Left lung (tissue), 10 donors: ENCODE data around the gene LTF. TPM values are rescaled to one million over a fixed set of nuclear protein-coding genes. Genes with fewer than 3 reads are reported as not detected.
"Not testable (repeated sequence)": the region's sequence is repeated elsewhere in the genome, so short reads cannot be mapped to it uniquely, and the experiment has no call there.

ENCODE experiments used
- ATAC-seq: fragments of 200-7000 bp; cut with Tn5 transposase; one replicate; pipeline ENCODE4 v1.9.1; 2020; ENCODE audit warnings: moderate library complexity
- DNase-seq, 4 donors: peaks; one replicate each; pipeline ENCODE4 v3.0.0-alpha.2; 2013 to 2020
- H3K27ac ChIP-seq, 2 donors: fragments of 200-600 bp; sonication (generic) in 1 of 2; one replicate each; pipeline versions ENCODE4 v1.5.0 to v1.8.0; 2020 to 2021
- H3K27me3 ChIP-seq, 2 donors: fragments of 200-600 bp; sonication (generic) in 1 of 2; one replicate each; pipeline versions ENCODE4 v1.5.0 to v1.8.0; 2020 to 2021
- H3K36me3 ChIP-seq, 2 donors: fragments of 200-600 bp; sonication (generic) in 1 of 2; one replicate each; pipeline versions ENCODE4 v1.5.0 to v1.8.0; 2020 to 2021
- H3K4me1 ChIP-seq, 2 donors: fragments of 200-600 bp; one replicate each; pipeline ENCODE4 v1.8.0; 2021
- H3K4me3 ChIP-seq, 2 donors: fragments of 200-600 bp; sonication (generic) in 1 of 2; one replicate each; pipeline versions ENCODE4 v1.5.0 to v1.8.0; 2020 to 2021; ENCODE audit warnings: mild to moderate bottlenecking in 1 of 2
- H3K9me3 ChIP-seq, 2 donors: fragments of 200-600 bp; sonication (generic) in 1 of 2; one replicate each; pipeline versions ENCODE4 v1.5.0 to v1.8.0; 2020 to 2021
- intact Hi-C, 2 donors: fragments of 100-400 bp; cut with DNase I; formaldehyde crosslinking; loops; one replicate each; pipeline versions ENCODE4 v1.11.2 to v1.14.2; 2022
- polyA plus RNA-seq, 6 donors: library from polyadenylated mRNA; unstranded; fragments of 120-200 nt; gene quantifications; one replicate each; pipeline ENCODE4 v1.2.1, GENCODE V29; 2013; ENCODE audit not compliant: insufficient read length in 6 of 6
- total RNA-seq, 2 donors: library from RNA; stranded (reverse); fragmentation: NEBNext Ultra II Directional; extraction: Animal tissue kit (Norgen Biotek cat#: 25700); gene quantifications; one replicate each; pipeline ENCODE4 v1.2.1, GENCODE V29; 2021
- TF ChIP-seq, protein P1 (sequence below), 2 donors: fragments of 200-600 bp; sonication (generic) in 1 of 2; IDR thresholded peaks; one replicate each; pipeline versions ENCODE4 v1.5.0 to v1.8.0; 2021; ENCODE audit warnings: antibody characterized with exemption in 2 of 2
- donor health status: DM: no; HTN: yes; CAD: no.
- donor health status: DM: no; HTN: no; CAD: no.

Gene LTF
- total and polyA plus RNA-seq, 8 donors: 2.3 to 113 (median 5.5) TPM

DNA sequence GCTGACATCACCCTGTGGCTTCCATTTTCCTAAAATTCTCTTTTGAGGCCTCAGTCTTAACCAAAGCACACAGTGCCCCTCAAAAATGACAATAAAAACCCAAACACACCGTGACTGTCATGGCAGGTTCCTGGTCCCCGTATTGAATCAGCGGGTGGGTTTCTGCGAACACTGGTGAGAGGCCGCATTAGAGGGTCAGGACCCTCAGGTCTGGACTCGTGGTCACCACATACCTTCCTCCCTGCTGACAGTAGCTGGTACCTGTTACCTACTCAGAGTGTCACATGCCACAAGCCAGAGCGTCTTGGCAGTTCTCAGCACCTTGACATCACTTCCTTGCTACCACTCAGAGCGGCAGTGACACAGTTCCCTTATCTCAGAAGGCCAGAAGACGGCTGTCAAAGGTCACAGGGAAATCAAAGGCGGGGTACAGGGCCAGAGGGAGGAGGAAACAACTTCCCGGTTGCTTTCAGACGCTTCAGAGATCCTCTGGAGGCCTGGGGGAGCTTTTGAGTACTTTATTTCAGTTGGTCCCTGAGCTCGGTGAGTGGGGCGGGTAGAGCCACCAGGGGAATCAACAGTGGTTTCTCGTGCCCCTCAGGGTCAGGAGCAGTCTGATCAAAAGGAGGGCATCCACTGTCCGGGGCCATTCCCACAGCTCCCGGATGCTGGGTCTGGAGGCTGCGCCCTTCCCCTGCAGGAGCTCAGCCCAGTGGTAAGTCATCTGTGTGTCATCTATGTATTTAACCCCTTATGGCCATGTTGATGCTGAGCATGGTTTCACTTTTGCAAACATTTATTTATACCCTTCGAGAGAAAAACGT is 57.7 kb downstream of the LTF start, which contains the start of the genes CCR5AS and CCRL2:
CCR5AS (minus strand) TSS at position 279 of the 824 bp plus-strand sequence.
CCRL2 (plus strand) TSS at position 472 of the 824 bp plus-strand sequence. CDS start 821 bp downstream, outside the sequence.
- Histone ChIP-seq H3K9me3 (no peaks in the 10 kb centered on the region), H3K27ac (peak within 1 kb of the TSS; percentile 92 to 97), H3K4me1 (peaks cover 23 to 84% of the 10 kb centered on the region in 2 donors), H3K27me3 (no peaks in the 10 kb centered on the region), H3K36me3 (peaks cover 0 to 20% of the 10 kb centered on the region in 2 donors), H3K4me3 (peak within 1 kb of the TSS; percentile 14 to 57)
- intact Hi-C loops: no loop called here
- TF ChIP-seq, protein P1, sequence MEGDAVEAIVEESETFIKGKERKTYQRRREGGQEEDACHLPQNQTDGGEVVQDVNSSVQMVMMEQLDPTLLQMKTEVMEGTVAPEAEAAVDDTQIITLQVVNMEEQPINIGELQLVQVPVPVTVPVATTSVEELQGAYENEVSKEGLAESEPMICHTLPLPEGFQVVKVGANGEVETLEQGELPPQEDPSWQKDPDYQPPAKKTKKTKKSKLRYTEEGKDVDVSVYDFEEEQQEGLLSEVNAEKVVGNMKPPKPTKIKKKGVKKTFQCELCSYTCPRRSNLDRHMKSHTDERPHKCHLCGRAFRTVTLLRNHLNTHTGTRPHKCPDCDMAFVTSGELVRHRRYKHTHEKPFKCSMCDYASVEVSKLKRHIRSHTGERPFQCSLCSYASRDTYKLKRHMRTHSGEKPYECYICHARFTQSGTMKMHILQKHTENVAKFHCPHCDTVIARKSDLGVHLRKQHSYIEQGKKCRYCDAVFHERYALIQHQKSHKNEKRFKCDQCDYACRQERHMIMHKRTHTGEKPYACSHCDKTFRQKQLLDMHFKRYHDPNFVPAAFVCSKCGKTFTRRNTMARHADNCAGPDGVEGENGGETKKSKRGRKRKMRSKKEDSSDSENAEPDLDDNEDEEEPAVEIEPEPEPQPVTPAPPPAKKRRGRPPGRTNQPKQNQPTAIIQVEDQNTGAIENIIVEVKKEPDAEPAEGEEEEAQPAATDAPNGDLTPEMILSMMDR (IDR thresholded peaks at IDR 0.05): peak in 1 of 2 donors; percentile 2
- DNase-seq: peak in 3 of 4 donors; percentile 58 to 89 (median 86)
- peak; percentile 76 for ATAC-seq

DNA sequence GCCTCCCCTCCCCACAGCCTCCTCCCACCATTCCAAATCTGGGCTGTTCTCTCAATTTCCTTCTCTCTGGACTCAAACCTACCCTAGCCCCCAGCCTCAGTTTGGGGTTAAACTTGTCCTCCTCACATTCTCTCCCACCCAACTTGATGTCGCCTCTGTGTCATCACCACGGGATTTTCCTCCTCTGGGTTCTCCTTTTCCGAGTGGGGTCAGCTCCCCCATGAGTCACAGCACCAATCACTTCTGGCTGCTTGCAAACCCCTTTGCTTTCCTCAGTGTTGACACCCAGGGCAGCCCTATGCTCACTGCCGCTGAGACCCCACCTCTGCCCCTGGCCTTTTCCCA is 58.3 kb downstream of the LTF start:
- TF ChIP-seq, protein P1 (IDR thresholded peaks at IDR 0.05): no peak
- DNase-seq (peak in 1 of 4 donors; percentile 68), ATAC-seq (peak; percentile 14)
- H3K4me3 ChIP-seq: peak overlapping the region; percentile 7 to 57
- no peaks in the 10 kb centered on the region for H3K9me3 ChIP-seq
- no peaks in the 10 kb centered on the region for H3K27me3 ChIP-seq
- intact Hi-C loops: no loop called here
- H3K36me3 ChIP-seq: peaks cover 0 to 20% of the 10 kb centered on the region in 2 donors
- H3K4me1 ChIP-seq: peaks cover 23 to 78% of the 10 kb centered on the region in 2 donors
- H3K27ac ChIP-seq: peak overlapping the region; percentile 92 to 97

DNA sequence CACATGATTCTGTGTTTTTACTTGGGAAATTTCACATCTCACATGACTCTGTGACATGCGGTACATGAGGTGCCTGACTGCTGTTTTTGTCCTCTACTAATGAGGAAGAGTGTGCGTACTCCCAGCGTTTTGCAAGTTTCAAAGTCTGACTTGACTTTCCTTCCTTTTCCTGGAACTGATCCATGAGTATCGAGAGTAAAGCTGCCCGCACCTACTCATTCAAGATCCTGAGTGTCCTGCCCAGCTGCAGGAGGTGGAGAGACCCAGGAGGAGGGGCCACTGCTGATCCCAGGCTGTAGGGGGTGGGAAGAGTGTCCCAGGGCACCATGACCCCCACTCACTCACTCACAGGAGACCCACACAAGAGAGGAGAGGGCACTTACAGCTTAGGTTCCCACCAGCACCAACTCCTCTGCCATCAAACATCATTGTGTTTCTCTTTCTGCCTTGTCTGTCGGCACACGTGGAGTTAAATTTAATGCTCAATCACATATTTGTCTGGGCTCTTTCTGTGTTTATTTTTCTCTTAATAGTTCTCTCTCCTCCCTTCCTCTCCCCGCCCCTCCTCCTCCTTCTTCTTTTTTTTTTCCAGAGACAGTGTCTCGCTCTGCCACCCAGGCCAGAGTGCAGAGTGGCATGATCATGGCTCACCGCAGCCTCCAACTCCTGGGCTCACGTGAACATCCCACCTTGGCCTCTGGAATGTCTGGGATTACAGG is 59.2 kb downstream of the LTF start:
- H3K27ac ChIP-seq: peak overlapping the region; percentile 92 to 97
- intact Hi-C loops: no loop called here
- H3K36me3 ChIP-seq: peaks cover 0 to 20% of the 10 kb centered on the region in 2 donors
- no peaks in the 10 kb centered on the region for H3K9me3 ChIP-seq
- H3K4me1 ChIP-seq: peaks cover 28 to 73% of the 10 kb centered on the region in 2 donors
- TF ChIP-seq, protein P1 (IDR thresholded peaks at IDR 0.05): no peak
- peak; percentile 76 for ATAC-seq
- H3K27me3 ChIP-seq: no peaks in the 10 kb centered on the region
- H3K4me3 ChIP-seq: peak overlapping the region in 1 of 2 donors; percentile 57
- peak in 2 of 4 donors; percentile 58 to 75 for DNase-seq

DNA sequence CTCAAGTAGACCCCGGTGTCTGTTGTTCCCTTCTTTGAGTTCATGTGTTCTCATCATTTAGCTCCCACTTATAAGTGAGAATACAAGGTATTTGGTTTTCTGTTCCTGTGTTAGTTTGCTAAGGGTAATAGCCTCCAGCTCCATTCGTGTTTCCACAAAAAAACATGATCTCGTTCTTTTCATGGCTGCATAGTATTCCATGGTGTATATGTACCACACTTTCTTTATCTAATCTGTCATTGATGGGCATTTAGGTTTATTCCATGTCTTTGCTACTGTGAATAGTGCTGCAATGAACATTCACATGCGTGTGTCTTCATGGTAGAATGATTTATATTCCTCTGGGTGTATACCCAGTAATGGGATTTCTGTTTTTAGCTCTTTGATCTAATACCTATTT is 61.8 kb downstream of the LTF start:
- peaks cover 38 to 70% of the 10 kb centered on the region in 2 donors for H3K4me1 ChIP-seq

DNA sequence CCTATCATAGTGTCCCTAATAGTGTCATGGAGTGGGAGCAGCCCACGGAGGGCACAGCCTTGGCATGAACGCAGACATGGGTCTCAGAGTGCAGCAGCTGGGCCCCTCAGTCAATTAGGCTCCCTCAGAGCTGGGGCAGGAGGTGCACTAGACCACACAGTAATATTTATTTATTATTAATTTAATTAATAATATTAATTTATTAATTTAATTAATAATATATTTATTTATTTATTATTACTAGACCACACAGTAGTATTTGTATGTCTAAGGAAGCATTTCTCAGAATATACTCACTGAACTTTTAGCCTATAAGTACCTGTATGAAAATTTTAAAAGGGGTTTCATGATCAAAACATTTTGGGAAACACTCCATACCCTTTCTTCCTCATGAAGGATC is 63.1 kb downstream of the LTF start:
- no peak overlapping the region for H3K4me3 ChIP-seq
- ATAC-seq (no peak), DNase-seq (peak in 1 of 4 donors; percentile 19)
- H3K27ac ChIP-seq: no peak overlapping the region
- H3K9me3 ChIP-seq: no peaks in the 10 kb centered on the region
- peaks cover 41 to 70% of the 10 kb centered on the region in 2 donors for H3K4me1 ChIP-seq
- H3K27me3 ChIP-seq: no peaks in the 10 kb centered on the region
- no peaks in the 10 kb centered on the region for H3K36me3 ChIP-seq
- intact Hi-C loops: no loop called here
- TF ChIP-seq, protein P1 (IDR thresholded peaks at IDR 0.05): no peak

More for the DNA sequence above, 61.8 kb downstream of the LTF start:
- H3K36me3 ChIP-seq, H3K27me3 ChIP-seq, DNase-seq, H3K4me3 ChIP-seq, intact Hi-C loops, H3K9me3 ChIP-seq, ATAC-seq, H3K27ac ChIP-seq: not testable (repeated sequence)
